CD4-positive, alpha-beta T cell treated with Interleukin-21 for 1 hour (primary cell): ENCODE results near the gene KLF7.

ENCODE experiments used
- DNase-seq: peaks from one replicate; pipeline ENCODE4 v3.0.0-alpha.2; 2020

The KLF7 gene

DNA sequence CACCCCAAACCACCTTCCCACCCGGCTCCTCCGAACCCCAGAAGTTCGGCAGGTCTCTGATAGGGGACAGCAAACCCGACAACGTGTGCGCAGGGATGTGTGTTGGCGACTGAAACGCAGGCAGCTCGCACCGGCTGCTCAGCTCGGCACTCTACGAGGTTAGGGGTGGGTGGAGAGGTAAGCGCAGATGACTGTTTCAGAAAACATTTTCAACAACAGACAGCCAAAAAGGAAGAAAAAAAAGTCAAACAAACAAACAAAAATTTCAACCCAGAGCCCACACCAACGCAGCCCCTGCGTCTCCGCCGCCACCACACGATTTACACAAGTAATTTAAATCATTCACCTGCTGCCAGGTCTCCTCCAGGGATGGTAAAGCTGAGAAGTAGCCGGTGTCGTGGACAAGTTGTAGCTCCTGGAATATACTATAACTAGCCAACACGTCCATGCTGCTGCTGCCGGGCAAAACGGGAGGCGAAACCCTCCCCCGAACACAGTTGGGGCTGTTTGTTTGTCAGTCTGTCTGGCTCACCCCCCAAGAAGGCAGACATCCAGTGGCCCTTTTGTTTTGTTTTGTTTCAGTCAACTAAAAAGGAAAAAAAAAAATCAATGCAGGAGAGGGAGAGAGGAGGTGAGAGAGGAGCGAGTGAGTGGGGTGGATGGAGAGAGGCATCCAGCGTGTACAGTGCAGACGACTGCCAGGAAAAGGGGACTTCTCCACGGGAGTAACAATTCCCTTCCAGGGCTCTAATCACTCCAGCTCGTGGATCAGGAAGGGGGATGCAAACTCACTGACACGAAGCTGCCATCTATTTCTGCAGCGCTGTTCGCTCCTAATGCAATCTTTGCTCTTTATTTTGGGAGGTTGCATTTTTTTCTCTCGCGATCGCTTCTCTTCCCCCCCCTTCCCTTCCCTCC is at the start of gene KLF7:
Gene KLF7 (minus strand): TSS at position 828 of the 918 bp plus-strand sequence. CDS start 380 bp downstream, at position 448.
- peak; percentile 54 for DNase-seq

DNA sequence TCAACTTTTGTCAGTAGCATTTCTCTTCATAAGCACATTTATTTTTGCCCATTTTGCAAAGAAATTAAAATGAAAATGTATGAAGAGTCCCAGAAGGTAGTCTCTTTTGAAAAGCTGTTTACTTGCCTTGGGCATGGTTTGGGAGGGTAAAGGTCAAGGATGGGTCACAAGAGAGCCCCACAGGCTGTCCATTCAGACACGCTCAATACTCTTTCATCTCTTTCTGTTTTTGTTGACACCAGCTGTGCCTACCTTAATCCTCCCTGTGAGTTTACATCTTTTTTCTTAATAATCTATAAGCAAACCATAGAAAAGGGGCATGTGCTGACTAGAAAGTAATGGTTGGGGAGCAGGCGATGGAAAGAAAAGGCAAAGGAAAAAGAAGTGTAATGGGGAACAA is 49.6 kb upstream of the KLF7 start:
- DNase-seq = no peak

DNA sequence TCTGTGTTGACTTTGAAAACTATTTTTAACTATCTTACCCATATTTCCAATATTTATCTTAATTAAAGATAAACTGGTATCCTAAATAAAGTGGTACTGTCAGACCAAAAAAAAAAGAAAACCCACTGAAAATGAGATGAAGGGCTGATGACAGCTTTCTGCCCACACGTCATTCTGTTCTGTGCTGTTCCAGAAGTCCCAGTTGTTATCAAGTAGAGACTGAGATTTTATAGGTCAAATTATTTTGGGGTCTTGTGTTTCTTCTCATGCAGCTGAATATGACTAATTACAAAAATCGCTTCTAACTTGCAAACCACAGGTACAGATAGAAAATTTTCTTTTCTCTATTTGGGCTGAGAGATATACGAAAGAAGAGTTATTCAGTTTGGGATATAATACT is 48.7 kb upstream of the KLF7 start:
- DNase-seq = no peak

- no peak for DNase-seq
Measured at GRCh38 chr2:207206011-207206410, 40.3 kb upstream of the KLF7 start.

DNA sequence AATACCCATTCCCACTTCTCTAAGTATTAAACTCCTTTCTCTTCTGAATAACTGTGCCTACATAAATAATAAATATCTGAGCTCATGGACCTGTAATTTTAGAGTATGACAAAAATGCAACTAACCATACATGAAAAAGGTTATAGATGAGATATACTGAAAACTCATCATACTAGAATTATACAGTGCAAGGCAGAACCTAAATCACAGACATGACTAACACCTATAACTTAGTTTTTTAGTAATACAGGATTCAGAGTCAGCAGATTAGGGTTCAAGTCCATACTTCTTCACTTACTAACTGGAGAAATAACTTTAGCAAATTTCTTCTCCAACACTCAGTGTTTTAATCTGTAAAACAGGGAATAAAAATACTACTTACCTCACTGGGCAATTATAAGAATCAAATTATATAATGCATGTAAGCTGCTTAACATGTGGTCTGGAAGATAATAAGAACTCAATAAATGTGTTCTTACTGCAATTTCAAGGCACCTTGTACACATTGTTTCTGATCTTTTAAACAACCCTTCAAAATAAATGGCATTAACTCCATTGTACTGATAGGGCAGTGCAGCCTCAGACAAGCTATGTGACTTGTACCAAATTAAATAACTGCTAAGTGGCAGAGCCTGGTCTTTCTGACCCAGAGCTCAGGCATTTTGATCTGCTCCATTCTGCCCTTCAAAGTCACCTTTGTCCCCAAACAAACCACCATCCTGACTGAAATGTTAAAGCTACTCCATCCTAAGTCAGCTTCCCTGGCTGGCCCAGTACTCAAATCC is 39.6 kb upstream of the KLF7 start:
- no peak for DNase-seq

- no peak for DNase-seq
Measured at GRCh38 chr2:207203056-207203455, 37.3 kb upstream of the KLF7 start.

- DNase-seq = no peak
Measured at GRCh38 chr2:207202645-207203044, 36.9 kb upstream of the KLF7 start.

DNA sequence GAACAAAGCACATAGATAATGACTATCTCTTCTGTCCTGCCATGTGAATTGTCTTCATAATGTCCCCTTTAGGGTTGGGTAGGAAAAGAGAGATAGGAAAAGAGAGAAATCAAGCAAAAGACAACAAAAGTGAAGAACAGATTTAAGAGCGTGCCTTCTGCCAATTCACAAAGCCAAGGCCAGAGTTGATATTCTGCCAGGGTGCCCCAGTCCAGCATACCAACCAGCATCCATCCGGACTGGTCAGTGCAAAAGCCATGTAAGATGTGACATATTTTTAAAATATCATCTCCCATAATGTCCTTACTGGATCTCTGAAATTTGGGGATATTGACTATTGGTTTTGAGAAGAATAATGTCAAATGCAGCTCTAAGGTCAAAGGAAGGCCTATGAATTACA is 35.7 kb upstream of the KLF7 start:
- DNase-seq = no peak

- no peak for DNase-seq
Measured at GRCh38 chr2:207200136-207200535, 34.4 kb upstream of the KLF7 start.

DNA sequence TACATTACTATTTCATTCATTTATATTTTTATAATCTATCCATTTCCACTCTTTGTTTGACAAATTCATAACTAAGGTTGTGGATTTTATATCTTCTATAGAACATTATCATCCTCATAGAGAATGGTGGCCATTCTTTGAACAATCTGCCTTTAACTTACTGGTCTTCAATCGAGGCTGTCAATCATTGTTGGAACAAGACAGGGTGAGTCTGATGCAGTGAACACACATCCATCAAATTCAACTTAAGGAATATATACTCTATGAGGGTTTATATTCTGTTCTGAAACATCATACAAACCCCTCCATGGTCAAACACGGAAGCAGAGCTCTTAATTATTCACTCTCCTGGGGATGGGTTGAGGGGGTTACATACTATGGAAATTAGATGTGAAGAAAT is 28.3 kb upstream of the KLF7 start:
- no peak for DNase-seq

DNA sequence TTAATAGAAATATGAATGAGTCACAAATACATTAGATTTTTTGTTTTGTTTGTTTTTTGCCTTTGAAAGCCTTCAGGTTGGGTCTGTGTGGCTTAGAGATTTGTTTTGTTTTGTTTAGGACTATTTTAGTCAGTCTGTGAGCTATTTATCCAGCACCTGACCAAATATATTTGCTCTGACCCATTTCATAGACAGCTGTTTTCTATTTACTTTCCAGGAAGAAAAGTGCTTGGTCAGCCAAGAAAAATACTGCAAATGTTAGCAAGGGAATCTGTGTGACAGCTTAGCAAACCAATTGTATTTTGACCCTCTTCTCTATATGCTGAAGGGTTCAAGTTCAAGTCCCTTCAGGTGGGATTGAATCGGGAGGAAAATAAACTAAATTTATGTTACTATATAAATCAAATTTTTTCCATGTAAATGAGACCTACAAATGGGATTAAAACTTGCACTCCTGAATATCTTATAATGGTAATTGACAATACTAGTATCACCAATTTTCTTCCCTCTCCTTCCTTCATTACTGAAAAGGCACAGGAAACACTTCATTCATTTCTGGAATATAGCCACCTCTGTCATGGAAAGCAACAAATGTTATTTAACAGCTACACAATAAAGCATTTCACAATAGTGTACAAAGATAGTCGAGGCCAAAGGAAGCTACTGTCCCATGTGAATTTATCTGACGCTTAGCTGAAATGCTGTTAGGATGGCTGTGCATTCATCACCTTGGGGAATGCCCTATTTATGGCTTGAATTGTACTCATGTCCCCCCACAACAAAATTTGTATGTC is 23.1 kb upstream of the KLF7 start:
- DNase-seq = no peak

DNA sequence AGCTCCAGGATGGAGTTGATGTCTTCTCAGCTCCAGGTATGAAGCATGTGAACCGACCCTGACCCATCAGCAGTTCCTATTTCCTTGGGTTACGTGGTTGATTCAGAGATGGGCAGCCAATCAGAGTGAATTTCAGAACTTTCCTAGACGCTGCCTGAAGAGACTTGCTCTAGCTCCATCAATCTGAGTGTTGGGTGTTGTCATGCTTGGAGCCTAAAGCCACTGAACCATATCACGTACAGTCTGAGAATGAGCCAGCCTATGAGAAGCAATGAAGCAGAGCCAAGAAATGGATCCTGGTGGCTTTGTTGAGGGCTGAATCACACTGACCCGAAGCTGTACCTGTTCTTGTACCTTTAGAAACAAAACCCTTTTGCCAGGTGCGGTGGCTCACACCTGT is 19.6 kb upstream of the KLF7 start:
- DNase-seq = no peak

GRCh38 chr2:207184768-207185167 is 19.0 kb upstream of the KLF7 start:
- no peak for DNase-seq

DNA sequence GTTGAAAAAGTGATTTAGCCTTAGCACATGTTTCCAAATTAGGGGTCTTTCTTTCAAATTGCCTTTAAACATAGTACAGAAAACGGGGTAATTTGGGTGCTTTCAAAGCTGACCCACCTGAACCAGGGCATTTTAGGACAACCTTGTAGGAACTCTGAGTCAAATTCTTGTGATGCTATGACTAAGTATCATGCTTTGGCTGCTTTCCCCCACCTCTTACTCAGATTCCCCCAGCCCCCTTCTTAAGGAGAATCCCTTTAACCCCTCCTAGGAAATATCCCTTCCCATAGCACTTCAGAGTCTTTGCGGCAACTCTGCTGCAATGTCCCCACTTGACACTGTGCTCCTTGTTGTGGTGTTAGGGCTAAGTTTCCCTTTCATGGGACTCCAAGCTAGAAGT is 18.6 kb upstream of the KLF7 start:
- DNase-seq = no peak

DNA sequence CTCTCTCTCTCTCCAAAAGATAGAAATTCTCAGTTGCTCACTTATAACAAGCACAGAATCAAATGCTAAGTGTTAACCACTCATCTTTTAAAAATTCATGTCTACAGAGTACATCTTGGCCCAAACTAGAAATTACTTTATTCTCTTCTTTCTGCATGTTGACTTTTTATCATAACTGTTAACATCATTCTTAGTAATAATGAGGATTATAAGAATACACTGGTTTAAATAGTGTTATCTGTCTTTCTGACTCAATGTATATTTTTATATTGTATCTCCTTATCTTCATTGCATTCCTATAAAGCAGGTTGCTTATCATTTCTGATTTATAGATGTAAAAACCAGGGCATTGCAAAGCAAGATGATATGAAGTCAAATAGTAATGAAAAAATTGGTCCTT is 17.8 kb upstream of the KLF7 start:
- DNase-seq = no peak

GRCh38 chr2:207182911-207183310 is 17.2 kb upstream of the KLF7 start:
- no peak for DNase-seq

DNA sequence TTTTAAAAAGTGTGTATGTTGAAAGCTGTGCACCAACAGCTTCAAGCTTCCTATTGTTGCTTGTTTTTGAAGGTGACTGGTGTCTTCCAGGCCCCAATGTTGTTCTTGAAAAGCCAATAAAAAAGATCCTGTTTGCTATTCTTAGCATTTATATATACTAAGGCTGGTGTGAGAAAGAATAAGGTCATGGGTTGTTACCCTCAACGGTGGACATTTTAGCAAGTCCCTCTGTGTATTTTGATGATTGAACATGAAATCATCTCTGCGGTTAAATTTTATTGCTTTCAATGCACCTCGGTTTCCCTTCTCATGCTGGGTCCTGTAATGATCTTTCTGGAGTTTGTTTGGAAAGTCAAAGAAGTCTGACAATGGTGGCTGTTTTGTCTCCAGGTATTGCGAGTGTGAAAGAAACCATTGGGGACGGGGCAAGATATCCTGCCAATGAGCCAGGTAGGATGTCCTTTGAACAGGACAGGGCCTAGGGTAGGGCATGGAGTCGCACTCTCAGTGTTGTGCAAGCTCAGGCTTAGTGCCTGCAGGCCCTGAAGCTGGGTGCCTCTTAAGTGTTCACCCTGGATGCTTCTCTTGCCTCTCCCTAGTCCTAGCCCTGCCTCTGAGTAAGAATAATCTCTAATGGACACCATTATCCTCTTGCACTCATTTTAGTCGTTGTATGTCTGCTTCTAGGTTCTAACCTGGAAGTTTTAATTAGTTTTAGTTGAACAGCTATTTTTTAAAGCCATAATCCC is 16.0 kb upstream of the KLF7 start:
- no peak for DNase-seq

- no peak for DNase-seq
Measured at GRCh38 chr2:207180741-207181140, 15.0 kb upstream of the KLF7 start.

GRCh38 chr2:207176247-207176646 is 10.5 kb upstream of the KLF7 start:
- no peak for DNase-seq

DNA sequence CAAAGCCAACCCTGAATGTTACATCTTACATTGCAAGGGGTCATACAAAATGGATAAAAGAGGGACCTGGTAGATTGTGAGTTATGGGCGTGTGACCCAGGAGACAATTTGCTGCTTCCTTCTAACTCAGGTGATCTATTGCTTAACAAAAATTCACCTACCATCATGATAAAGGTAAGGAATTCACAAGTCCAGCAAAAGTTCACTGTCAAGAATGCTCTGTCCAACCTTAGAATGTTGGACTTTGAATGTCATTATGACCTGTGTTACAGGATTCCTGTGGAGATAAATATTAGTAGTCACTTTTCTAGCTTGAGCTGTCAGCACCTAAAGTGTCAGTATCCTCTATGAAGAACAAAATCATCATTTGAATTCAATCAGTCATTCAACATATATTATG is 7.9 kb upstream of the KLF7 start:
- DNase-seq = no peak

- peak; percentile 35 for DNase-seq
Measured at GRCh38 chr2:207167099-207167923, 1.6 kb upstream of the KLF7 start.
